ENCODE results near the gene MAPRE3.

Gene MAPRE3

DNA sequence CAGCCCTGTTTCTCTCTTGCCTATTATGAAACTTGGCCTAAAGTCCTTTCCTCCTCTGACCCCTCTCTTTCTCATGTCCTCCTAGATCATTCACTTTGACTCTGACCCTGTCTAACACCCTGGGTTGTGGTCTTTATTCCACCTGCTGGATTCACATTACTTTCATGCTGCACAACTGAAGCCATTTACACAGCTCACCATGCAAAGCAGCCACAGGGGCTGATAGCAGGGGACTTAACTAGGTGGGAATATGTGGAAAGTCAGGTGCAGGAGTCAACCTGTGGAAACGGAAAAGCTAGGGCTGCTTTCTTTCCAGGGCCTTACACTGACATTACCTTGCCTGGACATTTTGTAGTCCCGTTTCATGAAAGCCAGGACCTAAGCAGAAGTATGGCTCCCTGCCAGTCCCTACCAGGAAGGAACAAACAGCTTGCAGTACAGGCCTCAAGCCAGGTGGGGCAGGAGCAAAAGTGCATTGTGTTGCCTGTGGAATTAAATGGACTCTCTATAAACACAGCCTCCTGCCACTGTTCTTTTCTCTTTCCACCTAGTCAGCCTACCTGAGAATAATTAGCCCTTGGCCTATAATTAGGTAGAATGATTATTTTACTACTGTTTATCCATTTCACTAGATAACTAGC is 11.8 kb downstream of the MAPRE3 start:
- DNase-seq, result peak in 20 of 56 donors; percentile 10 to 67 (median 36)

DNA sequence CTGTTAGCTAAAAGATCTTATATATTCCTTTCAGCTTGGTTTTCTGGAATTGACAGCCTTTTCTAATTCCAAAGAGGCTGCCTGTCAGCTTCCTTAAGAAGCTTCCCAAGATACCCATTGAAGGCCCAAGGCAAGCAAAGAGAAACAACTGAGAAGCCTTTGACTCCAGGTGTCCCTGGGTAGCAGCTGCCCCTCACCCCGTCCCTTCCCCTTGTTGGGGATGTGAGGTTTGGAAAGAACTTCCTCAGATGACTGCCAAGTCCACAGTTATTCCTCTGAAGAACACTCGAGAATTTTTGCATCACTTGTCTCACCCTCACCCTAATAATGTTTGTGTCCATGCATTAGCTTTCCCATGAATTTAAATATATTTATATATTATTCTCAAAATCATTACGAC is 13.3 kb downstream of the MAPRE3 start:
- no peak for DNase-seq

DNA sequence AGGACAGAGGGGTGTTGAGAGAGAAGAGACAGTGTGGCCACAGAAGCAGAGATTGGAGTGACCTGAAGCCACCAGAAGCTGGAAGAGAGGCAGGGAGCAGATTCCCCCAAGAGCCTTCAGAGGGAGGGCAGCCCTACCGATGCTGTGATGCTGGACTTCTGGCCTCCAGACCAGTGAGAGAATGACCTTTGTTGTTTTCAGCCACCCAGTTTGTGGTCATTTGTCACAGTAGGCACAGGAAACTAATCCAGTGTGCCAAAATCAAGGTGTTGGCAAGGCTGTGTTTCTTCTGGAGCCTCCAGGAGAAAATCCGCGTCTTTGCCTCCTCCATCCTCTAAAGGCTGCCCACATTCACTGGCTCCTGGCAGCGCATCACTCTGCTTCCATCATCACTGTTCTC is 15.4 kb downstream of the MAPRE3 start:
- no peak for DNase-seq

DNA sequence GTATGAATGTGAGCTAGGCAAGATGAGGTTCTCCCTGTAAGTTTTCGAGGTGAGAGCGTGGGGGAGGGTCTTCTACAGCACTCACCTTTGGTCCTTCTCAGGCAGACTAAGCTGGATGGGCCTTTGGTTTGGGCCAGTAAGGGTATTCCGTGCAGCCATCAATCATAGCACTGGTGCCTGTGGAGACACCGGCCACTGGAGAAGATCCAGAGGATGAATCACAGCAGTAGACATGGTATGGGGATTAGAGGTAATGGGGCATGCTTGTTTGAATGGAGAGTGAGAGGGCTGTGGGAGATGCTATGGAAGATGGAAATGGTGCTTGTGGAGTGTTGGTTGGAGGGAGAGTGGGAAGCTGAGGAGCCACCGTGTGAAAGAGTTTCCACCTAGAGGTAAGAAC is 16.1 kb downstream of the MAPRE3 start:
- DNase-seq, result no peak

DNA sequence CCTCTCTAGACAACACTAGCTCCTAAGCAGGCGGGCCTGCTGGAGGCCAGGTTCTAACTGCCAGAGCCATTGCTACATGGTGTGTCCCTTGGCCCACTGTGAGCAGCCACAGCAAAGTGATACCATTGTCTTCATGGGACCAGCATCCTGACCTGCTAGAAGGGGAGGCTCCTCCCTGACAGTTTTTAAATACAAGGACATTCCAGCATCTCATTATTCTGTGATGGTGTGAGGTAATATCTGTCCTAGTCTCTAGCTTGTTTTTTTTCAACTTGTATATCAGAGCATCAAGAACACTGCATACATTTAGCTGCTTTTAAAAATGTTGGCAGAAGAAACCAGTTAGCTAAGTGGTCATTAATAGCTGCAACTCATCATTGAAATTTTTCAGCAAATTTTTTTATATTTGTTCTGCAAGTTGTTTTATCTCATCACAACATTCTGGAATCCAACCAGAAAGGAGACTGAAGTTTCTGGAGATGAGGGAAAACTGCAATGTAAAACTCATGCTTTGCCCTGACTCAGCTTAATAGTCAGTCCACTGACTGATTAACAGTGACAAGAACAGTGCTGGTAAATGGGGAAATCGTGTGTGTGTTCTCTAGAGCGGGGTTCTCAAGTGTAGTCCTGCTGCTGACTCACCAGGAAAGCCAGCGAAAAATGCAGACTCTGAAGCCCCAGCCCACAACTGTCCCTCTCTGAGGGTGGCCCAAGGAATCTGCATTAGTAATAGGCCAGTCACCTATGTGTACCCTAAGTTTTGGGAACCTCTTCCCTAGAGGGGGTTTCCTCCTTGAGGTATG is 17.8 kb downstream of the MAPRE3 start:
- peak in 2 of 56 donors; percentile 25 to 40 for DNase-seq

DNA sequence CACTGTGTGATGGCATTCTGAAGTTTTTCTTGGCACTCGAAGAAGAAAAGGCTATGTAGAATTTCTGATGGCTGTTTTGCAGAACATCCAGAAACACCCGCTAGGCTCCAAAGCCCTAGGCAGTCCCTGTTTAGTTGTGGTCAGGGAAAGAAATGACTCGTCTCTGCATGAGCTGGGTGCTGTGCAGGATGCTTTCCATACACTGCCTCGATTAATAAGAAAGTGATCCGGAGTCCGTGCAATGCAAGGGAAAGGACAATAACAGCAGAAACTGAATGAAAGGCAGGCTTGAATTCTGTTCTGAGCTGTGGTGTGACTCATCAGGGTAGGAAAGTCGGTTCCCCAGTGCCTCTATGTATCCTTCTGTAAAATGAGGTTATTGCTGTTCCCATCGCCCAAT is 18.7 kb downstream of the MAPRE3 start:
- no peak for DNase-seq

DNA sequence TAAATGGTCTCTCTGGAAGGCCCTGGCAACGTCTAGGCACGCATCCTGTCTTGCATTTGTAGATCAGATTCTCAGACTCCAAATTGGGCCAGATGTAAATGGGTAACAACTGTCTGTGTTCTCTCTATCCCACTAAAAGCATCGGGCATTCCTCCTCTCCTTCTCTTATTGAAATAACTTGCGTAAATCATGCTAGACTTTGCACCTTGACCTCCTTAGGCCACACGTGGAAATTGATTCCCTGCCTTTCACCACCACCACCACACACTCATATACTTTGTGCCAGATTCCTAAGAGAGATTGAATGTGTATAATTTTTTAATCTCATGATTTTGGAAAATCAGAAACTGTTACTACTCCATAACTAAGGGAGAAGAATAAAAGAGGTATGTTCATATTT is 21.3 kb downstream of the MAPRE3 start:
- no peak for DNase-seq

DNA sequence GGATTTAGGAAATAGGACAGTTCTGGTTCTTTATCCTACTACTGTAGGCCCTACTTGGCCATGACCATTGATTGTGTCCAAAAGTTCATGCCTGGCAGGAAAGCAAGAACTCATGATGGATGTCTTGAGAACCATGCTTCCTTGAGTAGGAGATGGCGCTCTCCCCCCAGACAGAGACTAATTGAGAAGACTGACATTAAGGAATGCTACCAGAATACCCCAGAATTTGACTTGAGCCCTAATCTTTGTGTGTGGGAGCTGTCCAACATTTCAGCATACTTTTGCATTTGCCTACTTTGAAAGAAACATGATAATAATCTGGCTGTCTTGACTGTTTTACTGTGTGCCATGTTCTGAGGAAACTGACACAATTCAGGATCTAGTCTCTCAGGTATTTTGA is 23.3 kb downstream of the MAPRE3 start:
- DNase-seq, result no peak

DNA sequence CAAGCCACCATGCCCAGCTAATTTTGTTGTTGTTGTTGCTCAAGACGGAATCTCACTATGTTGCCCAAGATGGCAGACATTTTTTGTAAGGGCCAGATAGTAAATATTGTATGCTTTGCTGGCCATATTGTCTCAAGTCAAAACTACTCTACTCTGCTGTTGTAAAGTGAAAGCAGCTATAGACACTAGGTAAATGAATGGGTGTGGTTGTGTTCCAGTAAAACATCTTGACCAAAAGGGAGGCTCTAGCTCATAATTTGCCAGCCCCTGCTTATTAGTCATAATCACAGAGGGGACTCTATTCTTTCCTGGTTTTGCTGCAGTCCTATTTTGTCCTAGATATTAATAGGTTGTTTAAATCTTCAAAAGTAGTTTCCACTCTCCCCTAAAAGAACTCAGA is 24.5 kb downstream of the MAPRE3 start:
- DNase-seq, result no peak

DNA sequence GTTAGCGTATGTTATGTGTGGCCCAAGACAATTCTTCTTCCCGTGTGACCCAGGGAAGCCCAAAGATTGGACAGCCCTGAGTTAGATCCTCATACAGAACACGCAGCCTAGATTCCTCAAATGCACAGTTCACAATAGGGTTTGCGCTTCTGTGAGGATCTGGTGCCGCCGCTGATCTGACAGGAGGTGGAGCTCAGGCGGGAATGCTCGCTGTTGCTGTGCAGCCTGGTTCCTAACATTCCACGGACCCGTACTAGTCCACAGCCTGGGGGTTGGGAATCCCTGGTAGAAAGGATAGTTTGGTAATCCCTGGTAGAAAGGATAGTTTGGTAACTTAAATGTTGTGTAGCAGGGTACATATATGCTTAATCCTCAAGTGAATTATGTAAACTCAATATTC is 27.0 kb downstream of the MAPRE3 start:
- no peak for DNase-seq

DNA sequence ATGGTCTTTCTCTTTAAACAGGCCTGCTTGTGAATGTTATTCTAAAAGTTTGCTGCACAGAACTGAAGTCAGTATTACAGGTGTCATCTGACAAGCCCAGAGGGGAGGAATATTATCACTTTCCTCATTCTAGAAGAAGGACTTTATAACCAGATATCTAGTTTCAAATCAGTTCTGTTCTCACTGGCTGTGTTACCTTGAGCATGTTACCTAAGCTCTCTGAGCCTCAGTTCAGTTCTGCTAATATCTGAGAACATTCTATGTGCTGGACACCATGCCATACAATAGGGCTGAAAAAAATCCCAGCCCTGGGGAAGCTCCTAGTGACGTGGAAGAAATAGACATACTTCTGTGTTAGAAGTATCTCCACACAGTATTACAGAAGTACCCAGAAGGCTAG is 27.9 kb downstream of the MAPRE3 start:
- no peak for DNase-seq

DNA sequence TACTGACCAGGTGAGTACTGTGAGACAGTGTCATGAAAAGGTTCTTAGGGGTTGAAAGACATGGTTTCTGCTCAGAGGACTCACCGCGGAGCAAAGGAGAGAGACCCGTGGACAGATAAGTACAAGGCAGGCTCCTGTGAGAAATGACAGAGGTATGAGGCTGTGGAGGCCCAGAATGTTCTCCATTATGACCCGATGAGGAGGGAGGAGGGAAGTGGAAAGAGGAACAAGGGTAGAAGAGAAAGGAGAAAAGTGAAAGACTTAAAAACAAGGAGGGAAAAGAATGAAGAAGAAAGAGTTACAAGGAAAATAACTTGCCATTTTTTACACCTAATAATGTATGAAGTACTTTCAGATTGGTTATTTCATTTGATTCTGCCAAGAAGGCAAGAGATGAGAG is 29.8 kb downstream of the MAPRE3 start:
- DNase-seq, result no peak

DNA sequence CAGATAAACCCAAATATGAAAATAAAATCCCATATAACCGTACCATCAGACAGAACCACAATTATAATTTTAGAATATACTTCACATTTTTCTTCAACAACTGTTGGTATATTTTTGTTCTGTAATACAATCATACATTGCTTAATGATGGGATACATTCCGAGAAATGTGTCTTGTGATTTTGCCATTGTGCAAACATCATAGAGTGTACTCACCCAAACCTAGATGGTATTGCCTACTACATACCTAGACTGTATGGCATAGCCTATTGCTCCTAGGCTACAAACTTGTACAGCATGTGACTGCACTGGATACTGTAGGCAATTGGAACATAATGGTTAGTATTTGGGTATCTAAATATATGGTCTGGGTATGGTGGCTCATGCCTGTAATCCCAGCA is 30.6 kb downstream of the MAPRE3 start:
- no peak for DNase-seq

DNA sequence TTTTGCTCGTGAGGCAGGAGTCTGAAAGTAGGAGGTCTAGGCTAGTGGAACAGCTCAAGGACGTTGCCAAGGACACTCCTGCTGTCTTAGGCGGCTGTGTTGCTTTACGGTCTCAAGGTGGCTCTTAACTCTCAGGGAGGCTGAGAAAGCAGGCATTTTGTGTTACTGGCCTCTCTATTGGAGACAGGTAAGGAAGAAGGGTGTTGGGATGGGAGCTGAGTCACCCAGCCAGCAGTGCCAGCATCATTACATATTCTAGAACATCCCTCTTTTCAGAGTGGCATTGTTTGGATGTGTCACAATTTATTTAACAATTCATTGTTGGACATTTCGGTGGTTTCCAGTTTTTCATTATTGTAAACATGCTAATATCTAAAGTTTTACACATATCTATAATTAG is 31.5 kb downstream of the MAPRE3 start:
- peak in 1 of 56 donors; percentile 42 for DNase-seq

DNA sequence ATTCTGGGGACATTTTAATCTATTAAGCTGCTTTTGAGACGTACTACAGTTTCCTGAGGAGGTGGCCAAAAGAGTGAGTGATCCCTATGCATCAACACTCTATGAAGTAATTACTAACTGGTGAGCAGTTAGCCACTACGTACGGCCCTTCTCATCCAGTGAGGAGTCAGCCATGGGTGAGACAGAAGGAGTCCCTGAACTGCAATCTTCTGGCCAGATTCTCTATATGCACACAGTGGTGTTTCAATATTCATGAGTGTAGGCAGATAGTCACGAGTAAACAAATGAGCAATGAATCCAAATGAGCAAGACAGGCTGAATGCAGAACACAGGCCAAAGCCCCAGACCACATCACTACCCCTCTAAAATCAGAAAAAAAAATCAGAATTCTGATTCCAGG is 32.6 kb downstream of the MAPRE3 start:
- no peak for DNase-seq

DNA sequence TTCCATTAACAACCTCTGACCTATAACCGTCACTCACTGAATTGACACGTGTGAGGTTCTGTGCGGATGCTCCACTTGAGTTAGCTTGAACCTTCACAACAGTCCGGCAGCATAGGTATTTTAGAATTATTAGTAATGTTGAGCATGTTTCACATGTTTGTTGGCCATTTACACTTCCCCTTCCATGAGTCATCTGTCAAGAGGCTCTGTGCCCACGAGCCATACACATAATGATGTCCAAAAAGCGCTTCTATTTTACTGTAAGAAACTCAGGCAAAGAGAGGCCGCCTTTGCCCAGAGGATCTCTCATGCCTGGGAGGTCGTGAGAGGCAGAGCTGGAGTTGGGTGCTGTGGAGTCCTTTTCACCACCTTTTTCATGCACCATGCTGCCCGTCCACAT is 33.4 kb downstream of the MAPRE3 start:
- peak in 1 of 56 donors; percentile 27 for DNase-seq

DNA sequence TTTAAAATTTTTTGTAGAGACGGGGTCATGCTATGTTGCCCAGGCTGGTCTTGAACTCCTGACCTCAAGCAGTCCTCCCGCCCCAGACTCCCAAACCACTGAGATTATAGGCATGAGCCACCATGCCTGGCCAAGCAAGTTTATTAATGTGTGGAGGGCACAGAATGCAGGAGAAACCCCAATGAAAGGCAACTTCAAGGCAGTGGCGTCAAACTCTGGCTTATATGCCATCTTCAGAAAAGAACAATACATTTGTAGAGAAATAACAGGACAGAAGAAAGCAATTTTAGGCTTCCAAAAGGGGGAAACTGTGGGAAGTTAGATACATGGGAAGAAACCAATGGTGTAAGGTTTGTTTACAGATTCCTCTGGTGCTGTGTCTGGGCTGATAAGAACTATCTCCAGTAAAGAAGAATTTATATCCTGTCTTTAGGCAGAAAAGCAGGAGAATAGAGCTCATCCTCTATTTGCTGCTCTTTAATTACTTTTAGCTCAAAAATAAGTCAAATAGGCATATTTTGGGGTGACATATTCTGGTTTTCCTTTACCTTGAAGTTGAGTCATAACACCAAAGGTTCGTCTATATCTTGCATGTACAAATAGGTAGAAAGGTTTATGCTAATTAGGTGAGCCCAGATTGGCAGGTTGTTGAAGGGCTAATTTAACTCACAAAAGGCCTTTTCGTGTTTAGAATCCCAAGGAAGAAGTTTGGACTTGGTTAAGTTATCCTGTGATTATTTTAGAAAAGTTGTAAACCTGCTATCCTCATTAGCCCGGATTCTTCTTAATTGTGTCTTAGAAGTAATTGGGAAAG is 36.4 kb downstream of the MAPRE3 start:
- DNase-seq, result no peak

DNA sequence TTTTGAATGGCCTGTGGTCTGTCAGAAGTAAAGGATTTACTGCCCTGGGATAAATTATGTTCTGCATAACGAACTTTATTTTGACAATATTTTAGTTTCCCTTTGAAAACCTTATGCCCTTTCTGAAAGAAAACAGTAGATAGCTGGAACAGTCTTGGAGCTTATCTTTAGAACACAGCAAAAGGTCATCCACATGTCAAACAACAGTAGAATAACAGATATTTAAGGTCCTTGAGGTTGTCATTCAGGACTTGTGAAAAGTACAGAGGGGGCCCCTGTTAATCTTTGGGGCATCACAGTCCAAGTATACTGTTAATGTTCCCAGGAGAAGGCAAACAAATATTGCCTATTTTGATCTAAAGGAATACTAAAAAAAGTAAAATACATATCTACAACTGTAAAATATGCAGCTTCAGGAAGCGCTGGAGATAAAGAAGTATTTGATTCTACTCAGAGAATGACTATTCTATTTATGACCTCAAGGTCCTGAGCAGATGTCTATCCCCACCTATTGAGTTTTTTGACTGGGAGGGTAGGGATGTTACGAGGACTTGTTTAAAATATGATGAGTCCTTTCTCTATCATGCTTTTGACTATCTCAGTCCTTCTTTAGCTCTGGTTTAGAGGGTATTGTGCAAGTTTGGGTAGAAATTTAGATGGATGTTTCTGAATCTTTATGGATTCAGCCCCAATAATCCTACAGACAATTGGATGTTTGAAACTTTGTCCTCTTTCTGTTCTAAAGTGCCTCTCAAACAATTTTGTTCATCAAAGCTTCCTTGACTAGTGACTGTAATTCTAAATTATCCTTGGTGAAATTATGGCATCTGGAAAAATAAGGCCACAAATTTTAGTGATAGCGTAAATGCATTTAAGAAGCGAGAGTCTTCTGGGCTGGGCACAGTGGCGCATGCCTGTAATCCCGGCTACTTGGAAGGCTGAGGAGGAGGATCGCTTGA is 37.3 kb downstream of the MAPRE3 start:
- no peak for DNase-seq

DNA sequence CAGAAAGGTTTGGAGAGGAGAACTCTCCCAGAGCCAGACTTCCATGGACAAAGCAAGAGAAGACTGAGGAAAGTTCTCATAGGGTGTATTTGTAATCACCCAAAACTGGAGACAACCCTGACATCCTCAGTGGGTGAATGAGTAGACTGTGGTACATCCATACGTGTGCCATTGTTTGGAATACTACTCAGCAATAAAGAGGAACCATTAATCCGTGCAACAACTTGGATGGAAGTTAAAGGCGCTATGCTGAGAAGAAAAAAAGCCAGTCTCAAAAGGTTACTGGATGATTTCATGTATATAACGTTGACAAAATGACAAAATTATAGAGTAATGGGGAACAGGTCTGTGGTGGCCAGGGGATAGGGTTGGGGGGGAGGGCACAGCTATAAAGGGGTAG is 38.2 kb downstream of the MAPRE3 start:
- DNase-seq, result no peak

DNA sequence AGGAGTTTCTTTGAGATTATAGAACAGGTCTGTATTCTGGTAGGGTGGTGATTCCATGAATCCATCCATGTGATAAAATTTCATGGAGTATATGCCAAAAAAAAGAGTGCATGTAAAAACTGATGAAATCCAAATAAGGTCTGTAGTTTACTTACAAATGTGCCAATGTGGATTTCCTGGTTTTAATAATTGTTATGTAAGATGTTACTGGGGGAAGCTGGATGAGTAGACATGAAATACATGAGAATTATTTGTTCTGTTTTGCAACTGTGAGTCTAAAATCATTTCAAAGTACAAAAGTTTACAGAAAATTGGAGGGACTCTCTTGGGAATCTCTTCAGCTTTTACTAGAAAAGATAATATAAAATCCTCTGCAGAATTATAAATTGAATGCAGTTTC is 38.6 kb downstream of the MAPRE3 start:
- DNase-seq, result no peak

DNA sequence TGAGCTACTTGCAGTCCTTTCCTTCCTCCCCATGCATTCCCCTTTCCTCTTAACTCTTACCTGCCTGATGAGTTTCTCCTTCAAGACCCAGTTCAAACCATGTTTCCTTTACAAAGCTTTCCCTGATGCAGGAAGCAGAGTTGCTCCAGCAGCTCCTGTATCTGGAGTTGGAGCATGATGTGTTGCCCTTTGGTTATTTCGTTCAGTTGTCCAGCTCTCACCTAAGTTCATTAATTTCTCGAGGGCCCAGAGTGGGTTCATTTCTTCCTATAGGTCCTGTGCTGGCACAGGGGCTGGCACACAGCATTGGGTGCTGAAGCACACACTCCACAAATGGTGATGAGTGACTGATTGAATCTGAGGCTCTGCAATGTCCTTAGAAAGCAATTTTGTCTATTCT is 39.3 kb downstream of the MAPRE3 start:
- no peak for DNase-seq
